Measurements from ENCODE around the gene EGF.

EGF gene

DNA sequence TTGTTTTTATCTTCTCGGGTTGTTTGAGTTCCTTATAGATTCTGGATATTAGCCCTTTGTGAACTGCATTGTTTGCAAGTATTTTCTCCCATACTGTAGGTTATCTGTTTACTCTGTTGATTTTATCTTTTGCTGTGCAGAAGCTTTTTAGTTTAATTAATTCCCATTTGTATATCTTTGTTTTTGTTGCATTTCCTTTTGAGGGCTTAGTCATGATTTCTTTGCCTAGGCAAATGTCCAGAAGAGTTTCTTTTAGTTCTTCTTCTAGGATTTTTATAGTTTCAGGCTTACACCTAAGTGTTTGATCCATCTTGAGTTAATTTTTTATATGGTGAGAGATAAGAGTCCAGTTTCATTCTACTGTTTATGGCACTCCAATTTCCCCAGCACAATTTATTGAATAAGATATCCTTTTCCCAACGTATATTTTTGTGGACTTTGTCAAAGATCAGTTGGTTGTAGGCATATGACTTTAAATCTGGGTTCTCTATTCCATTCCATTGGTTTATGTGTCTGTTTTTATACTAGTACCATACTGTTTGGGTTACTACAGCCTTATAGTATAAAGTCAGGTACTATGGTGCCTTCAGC lies 54.3 kb downstream of the EGF start:
- DNase-seq: no peak

DNA sequence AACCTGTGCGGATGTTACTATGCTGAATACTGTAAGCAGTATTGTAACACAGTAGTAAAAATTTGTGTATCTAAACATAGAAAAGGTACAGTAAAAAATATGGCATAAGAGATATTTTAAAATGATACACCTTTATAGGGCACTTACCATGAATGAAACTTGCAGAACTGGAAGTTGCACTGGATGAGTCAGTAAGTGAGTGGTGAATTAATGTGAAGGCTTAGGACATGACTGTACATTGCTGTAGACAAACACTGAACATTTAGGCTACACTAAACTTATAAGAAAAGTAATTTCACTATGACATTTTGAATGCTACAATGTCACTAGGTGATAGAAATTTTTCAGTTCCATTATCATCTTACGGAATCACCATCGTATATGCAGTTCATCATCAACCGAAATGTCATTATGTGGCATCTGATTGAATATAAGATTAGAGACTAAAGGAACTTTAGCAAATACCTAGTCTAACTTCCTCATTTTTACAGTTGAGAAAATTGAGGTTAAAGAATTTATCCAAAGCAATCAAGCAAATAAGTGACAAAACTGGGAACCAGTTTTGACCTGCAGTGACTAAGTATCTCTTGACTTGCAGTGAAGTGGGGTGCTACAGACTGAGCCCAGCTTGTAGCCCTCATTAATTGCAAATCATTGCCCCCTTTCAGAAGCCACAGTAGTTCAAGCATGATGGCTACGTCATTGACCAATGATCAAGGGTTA lies 55.3 kb downstream of the EGF start:
- DNase-seq: no peak

DNA sequence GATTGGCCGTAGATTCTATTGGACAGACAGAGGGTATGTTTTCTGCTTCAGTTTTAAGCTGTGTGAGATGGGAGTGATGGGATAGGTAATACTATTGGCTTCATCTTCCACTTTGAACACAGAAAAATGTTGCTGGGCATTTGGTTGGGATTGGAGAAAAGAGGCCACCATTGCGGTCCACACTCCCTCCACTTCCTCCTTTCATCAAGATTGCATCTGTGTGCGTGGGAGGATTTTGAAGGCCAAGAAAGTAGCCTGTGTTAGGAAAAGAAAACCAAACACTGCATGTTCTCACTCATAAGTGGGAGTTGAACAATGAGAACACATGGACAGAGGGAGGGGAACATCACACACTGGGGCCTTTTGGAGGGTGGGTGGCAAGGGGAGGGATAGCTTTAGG lies 56.4 kb downstream of the EGF start:
- no peak for DNase-seq

DNA sequence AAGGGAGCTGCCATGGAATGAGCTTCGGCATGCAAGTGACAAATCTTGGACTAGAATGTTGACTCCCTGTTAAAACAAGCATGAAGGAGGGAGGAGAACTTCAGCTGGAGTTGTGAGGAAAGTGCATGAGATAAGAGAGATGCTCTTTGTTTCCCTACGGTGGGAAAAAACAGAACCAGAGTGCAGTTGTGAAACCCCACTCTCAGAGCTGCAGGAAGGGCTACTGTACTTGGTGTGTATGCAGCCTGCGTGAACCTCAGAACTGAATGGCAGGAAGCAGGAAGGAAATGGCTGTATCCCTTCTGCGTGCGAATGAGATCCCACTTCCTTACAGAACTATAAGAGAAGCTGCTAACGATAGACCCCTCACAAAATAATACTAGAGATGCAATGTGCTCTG lies 57.2 kb downstream of the EGF start:
- DNase-seq: no peak

DNA sequence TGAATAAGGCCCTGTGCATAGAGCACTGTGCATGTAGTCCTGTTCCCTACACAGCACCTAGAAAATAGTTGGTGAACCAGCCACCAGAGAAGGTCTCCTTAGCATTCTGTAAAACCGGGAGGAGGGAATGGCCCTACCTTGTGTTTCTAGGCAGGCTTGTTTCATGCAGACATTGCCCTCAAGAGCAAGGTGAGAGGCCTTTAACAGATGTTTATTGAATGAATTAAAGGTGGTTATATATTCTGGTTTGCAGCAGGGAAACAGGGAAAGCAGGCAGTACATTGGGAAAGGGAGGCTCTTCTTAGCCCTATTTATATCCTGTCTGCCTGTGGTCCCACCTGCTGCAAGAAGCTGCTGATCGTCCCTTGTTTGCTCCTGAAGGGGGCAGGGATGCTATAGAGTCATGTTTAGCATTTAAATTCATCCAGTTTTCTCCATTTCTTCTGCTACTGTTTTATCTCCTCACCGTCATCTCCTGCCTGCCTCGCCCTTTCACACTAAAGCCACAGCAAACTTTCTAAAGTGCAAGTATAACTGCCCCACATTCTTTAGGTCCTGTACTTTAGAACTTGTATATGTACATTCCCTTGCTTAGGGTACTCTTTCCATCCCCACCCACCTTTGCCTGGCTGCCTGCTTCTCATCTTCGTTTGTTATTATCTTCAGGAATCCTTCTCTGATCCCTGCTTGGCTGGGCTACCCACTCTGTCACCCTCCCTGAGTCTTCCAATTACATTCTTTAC lies 60.3 kb downstream of the EGF start:
- no peak for DNase-seq

DNA sequence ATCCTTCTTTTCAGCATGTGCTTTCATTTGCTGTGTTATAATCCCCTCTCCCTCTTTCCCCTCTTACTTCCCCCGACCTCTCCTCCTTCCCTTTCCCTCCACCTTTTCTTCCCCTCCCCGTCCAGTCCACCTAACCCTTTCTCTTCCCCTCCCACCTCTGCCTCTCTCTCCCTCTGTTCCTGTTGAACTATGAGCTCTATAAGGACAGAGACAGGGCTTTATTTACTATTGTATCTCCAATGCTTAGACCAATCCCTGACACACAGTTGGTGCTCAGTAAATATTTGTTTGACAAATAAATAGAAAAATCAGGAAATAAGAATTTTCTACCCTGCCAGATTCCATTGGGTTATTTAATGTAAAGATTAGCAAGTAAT lies 60.8 kb downstream of the EGF start:
- DNase-seq: no peak

DNA sequence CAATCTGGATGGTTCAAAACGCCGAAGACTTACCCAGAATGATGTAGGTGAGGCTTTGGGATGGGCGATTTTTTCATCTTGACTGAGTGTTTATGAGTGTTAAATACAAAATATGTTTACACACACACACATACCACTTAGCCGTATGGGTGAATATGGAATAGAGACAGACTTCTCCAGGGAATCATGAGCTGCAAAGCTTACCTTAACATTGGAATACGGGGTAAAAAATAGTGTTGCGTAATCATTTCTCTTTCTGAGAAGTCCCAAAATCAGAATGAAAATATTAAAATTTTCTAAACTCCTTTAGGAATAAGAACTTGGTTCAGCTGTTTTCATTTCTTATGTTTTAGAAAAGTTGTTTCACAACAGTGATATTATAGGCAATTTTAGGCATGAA lies 63.5 kb downstream of the EGF start:
- no peak for DNase-seq

DNA sequence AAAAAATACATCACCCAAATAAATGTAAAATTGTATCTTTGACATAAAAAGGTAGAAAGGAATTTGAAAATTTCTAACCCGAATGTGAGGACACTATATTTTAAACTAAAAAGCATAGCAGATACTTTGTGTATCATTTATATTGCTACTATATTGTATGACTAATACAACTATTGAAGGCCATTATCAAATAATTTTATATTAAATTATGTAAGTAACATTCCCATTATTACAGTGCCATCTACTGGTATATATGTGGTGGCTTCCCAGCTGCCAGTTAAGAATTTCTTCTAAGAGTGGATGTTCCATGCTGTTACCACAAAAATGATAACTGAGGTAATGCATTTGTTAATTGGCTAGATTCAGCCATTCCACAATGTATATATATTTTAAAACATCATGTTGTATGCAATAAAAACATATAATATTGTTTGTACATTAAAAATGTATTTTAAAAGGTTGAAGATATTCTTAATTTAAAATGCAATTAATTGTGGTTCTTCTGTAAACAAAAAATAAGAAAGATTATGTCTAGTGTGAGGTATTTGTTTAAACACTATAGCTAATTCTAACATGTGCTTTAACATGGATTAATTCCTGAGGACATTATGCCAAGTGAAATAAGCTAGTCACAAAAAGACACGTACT lies 65.3 kb downstream of the EGF start:
- no peak for DNase-seq

DNA sequence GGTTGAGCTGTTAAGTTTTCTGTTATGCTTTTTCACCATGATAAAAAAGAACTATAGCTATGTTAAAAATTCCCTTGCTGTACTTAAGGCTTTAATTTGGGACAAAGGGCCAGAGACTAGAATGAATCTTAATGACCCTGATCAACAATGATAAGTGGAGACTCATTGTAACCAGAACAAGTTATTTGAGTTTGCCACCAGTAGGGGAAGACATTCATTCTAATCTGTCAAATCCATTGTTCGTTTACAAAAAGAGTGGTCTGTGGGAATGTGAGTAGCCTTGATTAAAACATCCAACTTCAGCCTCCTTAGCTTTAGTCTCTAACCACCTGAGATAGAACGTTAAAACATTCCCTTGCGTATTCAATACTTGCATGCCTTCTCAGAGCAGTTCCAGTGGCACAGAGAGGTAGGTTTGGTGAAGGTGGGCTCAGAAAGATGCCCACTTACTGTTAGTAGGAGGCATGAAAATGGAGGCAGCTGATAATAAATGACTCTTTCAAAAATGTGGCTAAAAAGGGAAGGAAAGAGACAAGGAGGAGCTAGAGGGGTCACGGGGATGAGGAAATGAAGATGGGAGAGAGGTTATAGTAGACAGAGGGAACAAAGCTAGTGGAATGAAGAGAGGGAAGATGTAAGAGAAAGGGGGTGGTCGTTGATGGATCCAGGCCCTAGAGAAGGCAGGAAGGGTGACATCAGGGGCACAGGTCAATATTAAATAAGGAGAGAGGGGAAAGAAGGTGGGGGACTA lies 66.2 kb downstream of the EGF start:
- no peak for DNase-seq

DNA sequence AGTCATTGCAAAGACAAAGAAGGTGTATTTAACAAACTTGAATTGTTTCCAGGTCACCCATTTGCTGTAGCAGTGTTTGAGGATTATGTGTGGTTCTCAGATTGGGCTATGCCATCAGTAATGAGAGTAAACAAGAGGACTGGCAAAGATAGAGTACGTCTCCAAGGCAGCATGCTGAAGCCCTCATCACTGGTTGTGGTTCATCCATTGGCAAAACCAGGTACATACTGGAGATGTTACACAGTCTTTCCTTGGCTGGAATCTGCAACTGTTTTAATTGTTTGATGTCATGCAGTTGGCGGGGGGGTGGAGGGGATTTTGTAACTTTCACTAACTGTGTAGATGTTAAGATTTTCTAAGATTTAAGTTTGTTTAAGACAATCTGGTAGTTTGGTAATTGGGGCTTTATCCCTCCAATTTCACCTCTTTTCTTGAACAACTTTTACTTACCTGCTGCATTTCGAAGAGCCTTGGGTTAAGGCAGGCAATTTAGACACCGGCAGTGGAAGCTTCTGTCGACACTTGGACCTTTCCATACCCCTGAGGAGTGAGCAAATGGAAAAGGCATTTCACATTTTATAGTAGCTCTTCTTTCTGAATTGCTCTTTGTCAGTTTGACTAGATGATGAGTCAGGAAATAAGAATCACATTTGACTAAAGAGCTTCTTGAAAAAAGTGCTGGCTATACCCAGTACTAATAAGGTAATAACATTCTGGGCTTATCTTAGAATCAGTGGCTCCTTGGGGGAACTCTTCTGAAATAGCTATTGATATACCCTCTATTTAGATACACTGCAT lies 67.4 kb downstream of the EGF start:
- DNase-seq: no peak

DNA sequence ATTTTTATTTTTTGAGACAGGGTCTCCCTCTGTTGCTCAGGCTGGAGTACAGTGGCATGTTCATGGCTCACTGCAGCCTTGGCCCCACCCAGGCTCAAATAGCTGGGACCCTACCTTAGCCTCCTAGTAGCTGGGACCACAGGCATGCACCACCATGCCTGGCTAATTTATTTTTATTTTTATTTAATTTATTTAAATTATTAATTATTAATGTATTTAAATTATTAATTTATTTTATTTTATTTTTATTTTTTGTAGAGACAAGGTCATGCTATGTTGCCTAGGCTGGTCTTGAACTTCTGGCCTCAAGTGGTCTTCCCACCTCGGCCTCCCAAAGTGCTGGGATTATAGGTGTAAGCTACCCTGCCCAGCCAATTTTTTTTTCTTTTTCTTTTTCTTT lies 69.3 kb downstream of the EGF start:
- DNase-seq: no peak

DNA sequence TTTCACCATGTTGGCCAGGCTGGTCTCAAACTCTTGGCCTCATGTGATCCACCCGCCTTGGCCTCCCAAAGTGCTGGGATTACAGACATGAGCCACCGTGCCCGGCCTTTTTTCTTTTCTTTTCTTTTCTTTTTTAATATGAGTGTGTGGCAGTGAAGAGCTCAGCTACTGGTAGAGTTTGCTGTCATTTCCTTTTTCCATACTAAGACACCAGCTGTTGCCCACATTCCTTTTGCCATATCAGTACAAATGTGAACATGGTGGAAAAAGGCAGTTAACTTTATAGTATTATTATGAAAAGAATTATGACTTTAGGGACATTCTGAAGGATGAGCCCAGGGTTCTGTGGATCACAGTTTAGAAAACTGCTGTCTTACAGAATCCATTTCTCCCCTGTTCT lies 69.8 kb downstream of the EGF start:
- no peak for DNase-seq

DNA sequence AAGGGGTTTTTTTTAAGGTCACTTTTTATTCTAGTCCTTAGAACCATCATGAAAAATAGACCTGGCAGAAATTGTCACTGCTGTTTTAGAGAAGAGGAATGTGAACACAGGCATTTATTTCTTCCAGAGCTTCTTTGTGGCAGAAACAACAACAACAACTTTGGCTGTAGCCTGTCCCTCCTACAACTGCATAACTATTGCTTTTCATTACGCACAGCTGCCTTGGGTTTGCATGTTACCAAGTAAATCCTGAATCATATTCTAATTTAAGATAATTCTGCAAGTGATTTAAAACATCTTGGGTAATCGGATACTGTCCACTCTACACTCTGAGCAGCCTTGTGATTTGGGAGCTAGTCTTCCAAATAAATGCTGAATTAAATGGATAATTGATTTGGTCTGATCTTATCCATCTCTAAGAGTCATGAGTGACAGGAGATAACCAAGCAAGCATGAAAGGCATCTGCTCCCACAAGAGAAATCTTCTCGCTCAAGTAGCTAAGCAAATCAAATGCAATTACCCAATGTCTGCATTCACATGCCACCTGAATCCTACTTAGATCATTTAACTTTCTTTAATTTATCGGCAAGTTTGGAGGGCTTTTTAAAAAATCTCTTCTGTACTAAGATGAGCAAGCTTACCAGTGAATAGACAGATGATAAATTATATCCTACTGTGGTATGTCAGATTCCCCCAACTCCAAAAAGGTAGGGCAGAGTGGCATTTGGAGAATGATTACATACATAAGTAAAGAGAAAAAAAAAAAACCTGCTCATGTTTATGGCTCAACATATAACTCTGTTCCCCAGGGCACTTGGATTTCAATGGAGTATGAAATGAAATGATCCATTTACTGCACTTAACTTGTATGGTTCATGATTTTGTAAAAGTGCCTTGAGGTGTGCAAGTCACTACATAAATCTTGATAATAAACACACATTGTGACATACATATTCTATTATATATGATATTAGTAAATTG lies 73.6 kb downstream of the EGF start:
- no peak for DNase-seq

DNA sequence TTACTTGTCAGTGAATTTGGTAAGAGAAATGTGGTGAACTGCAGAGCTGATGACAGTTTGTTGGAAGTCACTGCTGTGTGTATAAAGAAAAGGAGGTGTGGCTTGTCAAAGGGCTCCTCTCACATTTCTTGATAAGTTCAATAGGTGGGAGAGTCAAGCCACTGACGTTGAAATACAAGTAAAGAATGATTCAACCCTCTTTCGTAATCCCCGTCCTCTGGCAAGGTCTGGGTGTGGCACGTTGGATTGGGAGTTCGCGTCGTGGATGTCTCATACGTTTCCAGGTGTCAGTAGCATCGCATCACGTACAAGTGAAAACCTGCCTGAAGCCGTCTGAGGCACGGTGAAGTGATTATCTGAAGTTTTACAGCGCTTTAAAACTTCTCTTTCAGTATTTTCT lies 76.4 kb downstream of the EGF start:
- DNase-seq: no peak

DNA sequence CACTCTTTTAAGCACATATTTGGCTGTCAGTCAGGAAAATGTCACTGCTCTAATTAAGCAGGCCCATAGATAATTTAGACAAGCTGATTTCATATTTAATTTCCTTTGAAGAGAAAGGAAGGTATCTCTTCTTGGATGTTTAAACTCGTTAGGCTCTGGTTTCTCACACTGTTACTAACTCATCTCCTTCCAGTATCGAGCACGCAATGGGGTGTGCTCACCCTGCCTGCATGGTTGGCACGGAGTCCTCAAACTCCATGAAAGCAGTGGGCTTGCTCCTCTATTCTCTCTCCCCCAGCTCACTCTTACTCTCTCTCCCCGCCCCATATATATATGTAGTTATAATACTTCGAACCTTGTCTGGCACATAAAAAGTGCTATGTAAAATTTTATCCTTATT lies 76.9 kb downstream of the EGF start:
- no peak for DNase-seq

DNA sequence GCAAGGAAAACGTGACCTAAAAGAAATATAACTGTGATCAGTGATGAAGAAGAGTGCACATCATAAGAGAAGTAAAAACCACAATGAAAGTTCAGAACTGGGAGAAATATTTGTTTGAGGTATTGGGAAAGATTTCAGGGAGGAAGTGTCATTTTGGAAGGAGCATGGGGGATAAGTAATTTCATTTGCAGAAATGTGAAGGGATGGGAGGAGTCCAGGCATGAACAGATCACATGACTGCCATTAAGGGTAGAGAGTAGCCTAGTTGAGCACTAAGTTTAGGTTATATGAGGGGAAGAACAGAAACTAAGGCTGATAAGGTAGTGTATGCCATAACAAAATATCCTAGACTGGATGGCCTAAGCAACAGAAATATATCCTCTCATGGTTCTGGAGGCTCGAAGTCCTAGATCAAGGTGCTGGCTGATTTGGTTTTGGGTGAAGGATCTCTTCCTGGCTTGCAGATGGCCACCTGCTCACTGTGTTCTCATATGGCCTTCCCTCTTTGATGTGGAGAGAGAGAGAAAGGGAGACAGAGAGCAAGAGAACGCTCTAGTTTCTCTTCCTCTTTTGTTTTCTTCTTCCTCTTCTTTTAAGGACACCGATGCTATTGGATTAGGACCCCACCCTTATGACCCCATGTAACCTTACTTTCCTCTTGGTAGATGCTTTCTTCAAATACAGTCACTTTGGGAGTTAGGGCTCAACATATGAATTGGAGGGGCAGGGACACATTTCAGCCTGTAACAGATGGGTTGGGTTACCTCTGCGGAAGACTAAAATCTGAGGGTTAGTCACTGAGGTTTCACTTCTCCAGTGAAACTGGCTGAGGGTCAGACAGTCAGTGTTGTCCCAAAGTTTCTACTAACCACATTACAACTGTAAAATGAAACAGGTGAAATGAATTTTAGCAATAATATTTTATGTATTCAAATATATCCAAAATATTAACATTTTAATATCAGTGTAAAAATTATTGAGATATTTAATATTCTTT lies 77.9 kb downstream of the EGF start:
- no peak for DNase-seq

DNA sequence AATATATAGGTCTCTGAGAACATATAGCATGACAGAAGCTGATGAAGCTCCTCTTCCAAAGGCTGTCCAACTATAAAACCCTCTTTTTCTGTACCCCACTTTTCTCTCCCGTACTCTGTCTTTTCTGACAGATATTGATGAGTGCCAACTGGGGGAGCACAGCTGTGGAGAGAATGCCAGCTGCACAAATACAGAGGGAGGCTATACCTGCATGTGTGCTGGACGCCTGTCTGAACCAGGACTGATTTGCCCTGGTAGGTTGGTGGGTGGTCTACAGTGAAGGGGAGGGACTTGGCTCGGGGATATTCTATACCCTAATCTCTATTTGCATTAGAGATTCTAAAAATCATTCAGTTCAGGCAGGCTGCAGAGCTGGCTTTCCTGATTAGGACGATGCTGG lies 80.4 kb downstream of the EGF start:
- DNase-seq: no peak

DNA sequence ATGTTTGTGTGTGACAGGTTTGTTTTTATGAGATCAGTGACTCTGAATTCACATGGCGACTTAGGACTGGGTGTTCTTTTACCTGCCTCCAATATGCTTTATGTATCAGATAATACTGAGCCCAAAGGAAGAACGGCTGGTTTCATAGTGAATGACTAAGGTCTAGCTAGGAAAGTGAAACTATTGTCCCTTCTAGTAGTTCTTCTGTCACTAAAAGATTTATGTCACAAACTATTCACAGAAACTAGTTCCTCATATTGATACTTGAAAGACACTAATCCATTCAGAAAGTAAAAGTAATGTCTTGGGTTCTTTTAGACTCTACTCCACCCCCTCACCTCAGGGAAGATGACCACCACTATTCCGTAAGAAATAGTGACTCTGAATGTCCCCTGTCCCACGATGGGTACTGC lies 81.7 kb downstream of the EGF start:
- DNase-seq: no peak

DNA sequence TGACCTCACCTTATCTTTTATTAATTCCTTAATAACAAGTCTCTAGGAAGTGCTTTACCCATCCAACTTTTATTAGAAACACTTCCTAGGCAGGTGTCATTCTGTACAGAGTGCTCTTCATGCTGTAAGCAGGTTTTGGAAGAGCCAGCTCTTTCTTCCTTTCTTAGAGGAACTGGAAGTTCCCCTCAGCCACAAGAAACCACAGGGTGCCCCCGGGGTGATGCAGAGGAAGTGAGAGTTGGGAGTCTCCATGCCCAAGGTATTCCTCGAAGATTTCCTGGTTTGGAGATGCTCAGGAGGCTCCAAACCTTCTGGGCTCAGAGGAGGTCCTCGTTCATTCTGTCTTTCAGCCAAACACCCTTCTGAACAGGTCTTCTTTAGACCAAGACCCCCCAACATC lies 83.8 kb downstream of the EGF start:
- no peak for DNase-seq

Measured in cerebellar nuclear complex (tissue), 1 donor.